ENCODE results near the gene ZNF280A.

The ZNF280A gene

GRCh38 chr22:22520020-22520656 is at the start of gene ZNF280A:
TSS of gene ZNF280A (minus strand) at chr22:22520270. CDS start at chr22:22515630, 4,640 bp downstream.
- no peak for DNase-seq (ENCODE audit: low read depth)

GRCh38 chr22:22569218-22569617 is 49.1 kb upstream of the ZNF280A start:
- no peak for DNase-seq (ENCODE audit: low read depth)

- no peak for DNase-seq (ENCODE audit: low read depth)
Observed at GRCh38 chr22:22565981-22566380, 45.9 kb upstream of the ZNF280A start.

- no peak for DNase-seq (ENCODE audit: low read depth)
Observed at GRCh38 chr22:22558972-22559603, 39.0 kb upstream of the ZNF280A start, which contains the start of gene PRAME. TSS of gene PRAME (minus strand) at chr22:22559265. CDS start at chr22:22556832, 2,433 bp downstream.

- DNase-seq (ENCODE audit: low read depth), result no peak
Observed at GRCh38 chr22:22558071-22558971, 38.3 kb upstream of the ZNF280A start.

GRCh38 chr22:22556995-22557925 is 37.2 kb upstream of the ZNF280A start:
- no peak for DNase-seq (ENCODE audit: low read depth)

GRCh38 chr22:22556578-22556977 is 36.5 kb upstream of the ZNF280A start:
- no peak for DNase-seq (ENCODE audit: low read depth)

GRCh38 chr22:22555596-22555995 is 35.5 kb upstream of the ZNF280A start:
- DNase-seq (ENCODE audit: low read depth), result no peak

GRCh38 chr22:22554587-22555284 is 34.7 kb upstream of the ZNF280A start:
- no peak for DNase-seq (ENCODE audit: low read depth)

- DNase-seq (ENCODE audit: low read depth), result no peak
Observed at GRCh38 chr22:22553735-22554586, 33.9 kb upstream of the ZNF280A start.

- no peak for DNase-seq (ENCODE audit: low read depth)
Observed at GRCh38 chr22:22553141-22553540, 33.1 kb upstream of the ZNF280A start.

GRCh38 chr22:22552630-22553029 is 32.6 kb upstream of the ZNF280A start:
- no peak for DNase-seq (ENCODE audit: low read depth)

- no peak for DNase-seq (ENCODE audit: low read depth)
Observed at GRCh38 chr22:22550789-22551434, 30.8 kb upstream of the ZNF280A start.

GRCh38 chr22:22548910-22549309 is 28.8 kb upstream of the ZNF280A start:
- DNase-seq (ENCODE audit: low read depth), result no peak

- no peak for DNase-seq (ENCODE audit: low read depth)
Observed at GRCh38 chr22:22548317-22548716, 28.2 kb upstream of the ZNF280A start.

GRCh38 chr22:22547692-22548300 is 27.7 kb upstream of the ZNF280A start:
- DNase-seq (ENCODE audit: low read depth), result no peak

GRCh38 chr22:22547226-22547625 is 27.2 kb upstream of the ZNF280A start:
- DNase-seq (ENCODE audit: low read depth), result no peak

GRCh38 chr22:22546490-22546889 is 26.4 kb upstream of the ZNF280A start:
- no peak for DNase-seq (ENCODE audit: low read depth)

GRCh38 chr22:22545084-22545483 is 25.0 kb upstream of the ZNF280A start:
- DNase-seq (ENCODE audit: low read depth), result no peak
